GM21723 (cell line): ENCODE results near the gene IRF2.
A peak's percentile ranks its signal among the peaks of the same experiment; 100 is the strongest.

Experiments
- ATAC-seq: cut with Tn5 transposase; IDR thresholded peaks from one replicate; pipeline ENCODE4 v1.9.1; 2021; ENCODE audit warnings: mild to moderate bottlenecking, moderate library complexity; ENCODE audit not compliant: unreplicated experiment

IRF2 gene

DNA sequence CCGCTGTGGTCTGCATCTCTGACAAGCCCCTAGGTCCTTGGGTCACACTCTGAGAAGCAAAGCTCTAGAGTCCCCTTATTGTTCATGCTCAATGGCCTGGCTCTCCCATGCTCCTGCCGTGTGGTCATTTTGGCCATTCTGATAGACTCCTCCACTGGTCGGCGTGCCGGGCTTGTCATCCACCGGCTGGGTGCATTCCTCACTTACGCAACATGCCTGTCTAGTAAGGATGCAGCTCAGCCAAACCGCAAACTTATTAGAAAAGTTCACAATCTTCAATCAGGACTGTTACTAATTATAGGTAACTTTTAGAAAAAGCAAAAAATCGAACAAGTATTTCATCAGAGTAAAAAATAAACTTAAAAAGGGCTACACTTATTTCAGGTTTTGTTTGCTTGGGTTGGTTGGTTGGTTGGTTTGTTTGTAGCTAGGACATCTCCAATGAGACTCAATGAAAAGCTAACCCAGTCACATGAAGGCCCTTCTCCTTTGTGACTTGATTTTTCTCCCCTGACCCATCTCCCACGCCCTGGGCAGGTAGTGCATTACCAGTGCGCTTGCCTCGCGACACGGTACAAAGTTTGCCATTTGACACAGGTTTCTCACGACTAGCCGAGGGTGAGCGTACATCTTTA, 41.0 kb downstream of the IRF2 start:
- no peak for ATAC-seq

DNA sequence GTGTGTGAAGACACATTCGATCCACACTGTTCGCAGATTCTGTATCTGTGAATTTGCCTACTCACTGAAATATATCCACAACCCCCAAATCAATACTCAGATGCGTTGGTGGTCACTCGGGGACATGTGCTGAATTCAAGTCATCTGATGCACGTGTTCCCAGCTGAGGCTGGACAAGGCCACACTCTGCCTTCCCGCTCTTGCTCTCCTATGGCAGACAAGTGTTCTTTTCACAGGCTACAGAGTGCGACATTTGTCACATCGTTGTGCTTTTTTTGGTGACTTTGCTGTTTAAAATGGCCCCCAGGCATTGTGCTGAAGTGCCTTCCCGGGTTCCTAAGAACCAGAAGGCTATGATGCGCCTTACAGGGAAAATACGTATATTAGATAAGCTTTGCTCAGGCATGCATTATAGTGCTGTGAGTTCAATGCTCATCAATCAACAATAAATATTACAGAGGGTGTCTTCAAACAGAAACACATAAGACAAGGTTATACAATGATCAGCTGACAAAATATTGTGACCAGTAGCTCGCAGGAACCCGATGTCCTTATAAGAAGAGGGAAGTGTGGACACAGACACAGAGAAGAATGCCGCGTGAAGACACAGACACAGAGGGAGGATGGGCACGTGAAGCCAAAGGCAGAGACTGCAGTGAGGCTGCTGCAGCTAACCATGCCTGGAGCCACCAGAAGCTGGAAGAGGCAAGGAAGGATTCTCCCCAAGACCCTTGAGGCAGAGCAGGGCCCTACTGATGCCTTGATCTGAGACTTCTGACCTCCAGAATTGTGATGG, 42.0 kb downstream of the IRF2 start:
- no peak for ATAC-seq

DNA sequence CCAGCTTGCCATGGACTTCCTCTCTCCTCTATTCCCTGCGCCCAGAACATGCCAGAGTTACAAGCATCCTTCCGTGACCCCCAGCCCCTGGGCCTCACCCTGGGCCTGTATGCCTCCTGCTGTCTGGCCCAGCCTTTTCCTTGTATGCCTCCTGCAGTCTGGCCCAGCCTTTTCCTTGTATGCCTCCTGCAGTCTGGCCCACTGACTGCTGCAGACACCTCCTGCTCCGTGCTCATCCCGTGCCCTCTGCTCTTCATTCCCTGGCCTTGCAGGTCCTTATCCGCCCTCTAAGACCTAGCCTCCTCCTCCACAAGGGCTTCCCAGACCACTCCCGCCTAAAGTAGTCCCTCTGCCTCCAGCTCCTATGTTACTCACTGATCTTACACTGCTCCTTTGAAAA, 44.2 kb downstream of the IRF2 start:
- ATAC-seq = no peak

DNA sequence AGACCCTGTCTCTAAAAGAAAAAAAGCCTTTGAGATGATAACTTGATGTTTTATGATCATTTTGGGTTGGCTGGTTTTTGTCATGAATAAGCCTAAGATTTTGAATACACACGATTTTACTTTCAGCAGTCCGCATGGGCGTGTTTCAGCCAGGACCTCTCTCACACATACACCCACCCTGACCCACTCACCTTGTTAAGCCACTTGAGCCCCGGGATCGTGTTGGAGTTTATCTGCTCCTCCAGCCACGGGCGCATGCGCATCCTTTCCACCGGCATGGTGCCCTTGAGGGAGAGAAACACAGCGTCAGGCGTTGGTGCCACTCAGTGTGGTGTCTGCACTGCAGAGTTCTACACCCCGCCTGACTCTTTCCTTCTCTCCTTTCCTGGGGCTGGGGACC, 45.6 kb downstream of the IRF2 start:
- ATAC-seq = no peak

DNA sequence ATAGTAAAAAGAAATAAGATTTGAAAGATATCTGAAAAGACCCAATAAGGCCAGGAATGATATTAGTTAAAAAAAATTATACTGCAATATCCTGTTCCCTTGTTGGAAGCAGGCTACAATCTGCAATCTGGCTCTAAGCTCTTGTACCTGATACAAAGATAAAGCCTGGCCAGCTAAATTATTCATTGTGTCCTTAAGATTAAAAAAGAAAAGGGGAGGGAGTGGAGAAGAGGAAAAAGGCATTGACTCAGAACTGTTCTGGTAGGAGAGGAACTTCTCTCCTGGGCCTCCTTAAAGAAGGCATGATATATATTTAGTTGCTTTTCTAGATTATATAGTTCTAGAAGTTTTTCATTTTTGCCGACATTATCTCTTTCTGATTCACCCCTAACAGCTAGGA, 46.7 kb downstream of the IRF2 start:
- ATAC-seq = no peak

DNA sequence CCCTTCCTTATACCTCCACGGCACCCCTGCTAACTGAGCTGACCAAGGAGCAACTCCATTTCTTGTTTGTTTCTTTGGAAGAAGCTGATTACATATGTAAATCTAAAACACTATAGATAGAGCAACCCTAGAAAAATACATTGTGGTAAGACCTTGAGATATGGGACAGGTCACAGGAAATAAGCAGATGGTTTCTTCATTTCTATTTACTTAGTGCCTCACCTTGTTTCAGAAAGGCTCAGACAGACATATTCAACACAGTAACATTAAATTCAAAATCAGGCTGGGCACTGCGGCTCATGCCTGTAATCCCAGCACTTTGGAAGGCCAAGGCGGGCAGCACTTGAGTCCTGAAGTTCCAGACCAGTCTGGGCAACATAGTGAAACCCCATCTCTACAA, 47.3 kb downstream of the IRF2 start:
- no peak for ATAC-seq

DNA sequence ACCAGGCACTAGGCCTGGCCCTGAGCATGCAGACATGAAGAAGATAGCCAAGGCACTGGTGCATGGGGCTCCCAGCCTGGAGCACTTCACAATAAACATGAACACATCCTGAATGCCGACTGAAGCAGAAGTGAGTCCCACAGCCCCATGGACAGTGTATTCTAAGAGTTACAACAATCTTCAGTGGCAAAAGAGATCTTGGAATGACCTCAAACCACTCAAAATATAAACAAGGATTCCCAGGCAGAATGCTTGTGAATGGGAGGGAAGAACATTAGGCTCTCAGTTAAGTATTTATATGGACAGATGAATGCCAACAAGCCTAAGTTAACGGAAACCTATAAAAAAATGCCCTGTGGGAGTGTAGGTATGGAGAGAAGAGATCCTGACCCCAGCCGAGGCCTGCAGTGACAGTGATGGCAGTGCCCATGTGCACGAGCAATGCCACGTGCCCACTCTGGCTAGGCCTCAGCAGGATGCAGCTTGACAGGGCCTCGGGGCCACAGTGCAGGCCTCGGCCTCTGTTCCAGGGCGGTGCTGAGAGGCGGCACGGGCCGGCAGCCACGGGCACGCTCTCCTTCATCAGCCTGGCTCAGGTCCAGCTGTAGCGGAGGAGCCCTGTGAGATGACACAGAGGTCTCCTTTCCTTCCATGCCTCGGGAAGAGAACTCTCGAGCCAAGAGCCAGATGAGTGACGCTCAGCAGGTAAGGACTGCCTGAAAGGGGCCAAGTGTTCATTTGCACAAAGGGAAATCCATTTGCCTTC, 49.2 kb downstream of the IRF2 start:
- ATAC-seq = no peak

DNA sequence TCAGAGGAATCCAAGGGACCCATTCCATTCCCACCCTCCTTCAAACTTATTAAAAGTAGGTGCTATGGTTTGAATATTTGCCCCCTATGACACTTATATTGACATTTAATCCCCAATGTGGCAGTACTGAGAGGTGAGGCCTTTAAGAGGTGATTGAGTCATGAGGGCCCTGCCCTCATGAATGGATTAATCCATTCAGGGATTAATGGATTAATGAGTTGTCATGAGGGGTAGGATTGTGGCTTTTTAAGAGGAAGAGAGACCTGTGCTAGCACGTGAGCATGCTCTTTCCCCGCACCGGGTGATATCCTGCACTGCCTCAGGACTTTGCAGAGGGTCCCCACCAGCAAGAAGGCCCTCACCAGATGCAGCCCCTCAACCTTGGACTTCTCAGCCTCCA, 50.1 kb downstream of the IRF2 start:
- ATAC-seq = no peak

DNA sequence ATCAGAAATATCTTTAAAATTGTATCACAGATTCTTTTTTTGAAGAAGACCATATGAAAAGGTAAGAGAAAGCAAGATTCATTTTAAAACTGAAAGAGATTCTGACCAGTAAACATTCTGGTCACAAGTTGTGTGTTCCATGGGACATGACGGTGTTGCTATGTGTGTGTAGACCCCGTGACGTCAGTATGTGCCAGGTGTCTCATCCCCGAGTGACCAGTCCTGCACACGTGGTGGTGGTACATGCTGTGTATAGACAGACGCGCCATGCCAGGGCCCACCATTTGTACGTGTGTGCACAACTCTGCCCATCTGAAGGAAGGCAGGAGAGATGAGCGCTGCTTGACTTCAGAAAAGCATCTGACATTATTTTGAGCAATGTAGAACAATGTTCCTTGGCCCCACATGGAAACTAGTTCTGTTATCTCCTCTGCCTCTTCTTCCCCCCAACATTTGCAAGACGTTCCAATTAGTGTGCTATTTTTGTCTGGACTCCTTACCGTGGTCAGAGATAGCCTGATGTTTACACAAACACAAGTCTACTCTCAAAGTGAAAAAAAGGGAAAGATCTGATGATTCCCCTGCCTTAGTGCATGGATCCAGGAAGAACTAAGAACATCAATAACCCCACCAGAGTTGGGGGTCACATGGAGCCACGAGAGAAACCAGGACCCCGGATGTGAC, 51.2 kb downstream of the IRF2 start:
- ATAC-seq = no peak

DNA sequence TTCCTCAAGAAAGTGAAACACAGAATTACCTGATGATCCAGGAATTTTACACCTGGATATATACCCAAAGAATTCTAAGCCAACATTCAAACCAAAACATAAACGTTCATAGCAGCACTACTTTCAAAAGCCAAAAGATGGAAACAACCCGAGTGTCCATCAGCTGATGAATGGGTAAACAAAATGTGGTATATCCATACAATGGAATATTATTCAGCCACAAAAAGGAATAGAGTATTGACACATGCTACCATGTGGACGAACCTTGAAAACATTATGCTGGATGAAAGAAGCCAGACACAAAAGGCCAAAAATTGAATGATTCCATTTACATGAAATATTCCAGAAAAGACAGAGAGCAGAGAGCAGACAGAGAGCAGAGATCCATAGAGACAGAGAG, 52.0 kb downstream of the IRF2 start:
- no peak for ATAC-seq

DNA sequence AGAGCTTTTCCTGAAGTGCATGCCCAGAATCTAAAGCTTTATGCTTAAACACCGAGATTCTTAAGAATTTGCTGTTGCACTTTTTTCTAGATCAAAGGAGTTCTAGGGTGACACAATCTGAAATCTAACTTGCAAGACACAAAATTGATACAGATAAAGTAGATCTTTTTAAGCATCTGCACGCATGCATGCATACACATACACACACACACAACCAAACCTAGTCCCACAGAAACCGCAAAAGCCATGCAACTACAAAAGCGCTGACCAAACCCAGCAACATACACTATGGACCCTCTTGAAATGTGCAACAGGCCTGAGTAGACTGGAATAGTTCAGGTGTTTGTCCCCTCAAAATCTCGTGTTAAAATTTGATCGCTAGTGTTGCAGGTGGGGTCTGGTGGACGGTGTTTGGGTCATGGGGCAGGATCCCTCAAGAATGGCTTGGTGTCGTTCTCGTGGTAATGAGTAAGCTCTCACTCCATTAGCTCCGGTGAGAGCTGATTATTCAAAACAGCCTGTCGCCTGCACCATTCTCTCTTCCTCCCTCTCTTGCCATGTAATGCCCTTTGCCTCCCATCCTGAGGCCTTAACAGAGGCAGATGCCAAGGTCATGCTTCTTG, 52.7 kb downstream of the IRF2 start:
- ATAC-seq = no peak

DNA sequence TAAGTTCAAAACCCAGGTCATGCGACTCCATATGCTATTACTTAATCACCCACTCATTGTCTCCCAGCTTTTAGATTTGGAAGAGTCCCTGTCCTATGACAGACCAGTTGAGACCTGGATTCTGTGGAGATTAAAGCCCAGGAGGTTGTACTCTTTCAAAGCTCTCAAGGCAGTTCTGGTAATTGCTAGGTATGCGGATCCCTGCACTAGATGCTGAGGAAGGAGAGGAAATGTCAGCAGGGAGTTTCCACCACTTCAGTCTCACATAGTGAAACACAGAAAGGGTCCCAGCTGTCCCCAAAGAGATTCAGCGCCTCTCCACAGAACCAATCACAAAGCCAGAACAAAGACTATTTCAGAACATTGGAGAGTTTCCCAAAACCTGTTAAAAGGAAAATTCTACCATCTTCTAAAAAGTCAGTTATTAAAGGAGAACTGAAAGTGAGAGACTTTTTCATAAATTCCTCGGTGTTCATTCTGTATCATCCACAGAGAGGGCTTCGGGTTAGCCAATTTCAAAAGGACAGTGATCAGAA, 53.4 kb downstream of the IRF2 start:
- peak; percentile 54 for ATAC-seq

DNA sequence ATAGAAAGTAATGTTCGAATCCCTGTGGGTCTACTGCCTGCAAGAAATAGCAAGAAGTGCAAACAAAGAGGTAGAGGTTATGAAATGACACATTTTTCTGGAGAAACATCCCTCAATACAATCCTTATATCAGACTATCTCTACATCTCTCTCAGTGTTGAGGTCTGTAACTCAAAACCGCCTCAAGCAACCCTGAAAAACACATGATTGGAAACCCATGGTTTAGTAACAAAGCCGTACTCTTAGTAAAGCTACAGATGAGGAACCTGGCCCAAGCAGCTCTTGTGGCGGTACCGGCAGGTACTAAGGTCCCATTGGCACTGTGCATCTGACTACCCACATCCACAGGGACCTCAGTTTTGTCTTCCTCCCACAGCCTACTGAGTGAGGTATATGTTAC, 53.9 kb downstream of the IRF2 start:
- no peak for ATAC-seq

DNA sequence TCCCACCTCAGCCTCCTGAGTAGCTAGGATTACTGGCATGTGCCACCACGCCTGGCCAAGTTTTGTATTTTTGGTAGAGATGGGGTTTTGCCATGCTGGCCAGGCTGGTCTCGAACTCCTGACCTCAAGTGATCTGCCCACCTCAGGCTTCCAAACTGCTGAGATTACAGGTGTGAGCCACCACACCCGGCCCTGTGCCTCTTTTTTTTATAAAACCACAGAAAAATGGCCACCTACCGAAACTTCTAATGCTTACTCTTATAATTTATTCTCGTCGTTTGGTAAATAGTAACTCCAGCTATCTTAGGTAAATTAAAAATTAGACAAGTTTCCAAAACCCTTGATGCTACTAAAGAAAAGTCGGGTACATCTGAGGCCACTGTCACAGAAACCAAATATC, 54.4 kb downstream of the IRF2 start:
- no peak for ATAC-seq

DNA sequence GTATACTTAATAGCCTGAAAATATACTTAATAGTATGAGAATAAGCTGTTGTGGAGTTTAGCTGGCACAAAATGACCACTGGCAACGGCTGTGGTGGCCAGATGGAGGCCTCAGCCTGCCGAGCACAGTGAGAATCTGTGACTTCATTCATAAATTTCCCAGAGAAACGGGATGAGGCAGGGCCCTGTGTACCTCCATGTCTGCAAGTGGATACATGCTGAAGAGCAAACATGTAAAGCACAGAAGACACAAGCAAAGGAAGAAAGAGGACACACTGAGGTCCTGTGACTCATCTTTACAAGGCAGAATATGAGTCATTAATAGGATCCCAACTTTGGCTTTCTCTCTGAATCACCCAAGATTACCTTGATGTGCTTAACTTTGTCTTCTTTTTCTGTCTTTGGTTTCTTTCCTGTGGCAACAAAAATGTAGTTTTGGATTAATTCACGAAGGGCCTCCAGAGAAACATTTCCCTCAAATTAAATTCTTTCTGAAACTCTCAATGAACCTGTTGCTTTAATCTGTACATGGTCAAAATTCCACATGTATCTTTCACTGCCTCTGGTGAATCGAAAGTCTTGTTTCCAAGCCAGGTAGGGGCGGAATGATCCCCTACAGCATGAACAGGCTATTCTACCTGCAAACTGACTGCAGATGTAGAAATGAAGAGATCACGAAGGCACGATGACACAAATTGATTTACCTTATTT, 56.4 kb downstream of the IRF2 start:
- peak; percentile 60 for ATAC-seq

DNA sequence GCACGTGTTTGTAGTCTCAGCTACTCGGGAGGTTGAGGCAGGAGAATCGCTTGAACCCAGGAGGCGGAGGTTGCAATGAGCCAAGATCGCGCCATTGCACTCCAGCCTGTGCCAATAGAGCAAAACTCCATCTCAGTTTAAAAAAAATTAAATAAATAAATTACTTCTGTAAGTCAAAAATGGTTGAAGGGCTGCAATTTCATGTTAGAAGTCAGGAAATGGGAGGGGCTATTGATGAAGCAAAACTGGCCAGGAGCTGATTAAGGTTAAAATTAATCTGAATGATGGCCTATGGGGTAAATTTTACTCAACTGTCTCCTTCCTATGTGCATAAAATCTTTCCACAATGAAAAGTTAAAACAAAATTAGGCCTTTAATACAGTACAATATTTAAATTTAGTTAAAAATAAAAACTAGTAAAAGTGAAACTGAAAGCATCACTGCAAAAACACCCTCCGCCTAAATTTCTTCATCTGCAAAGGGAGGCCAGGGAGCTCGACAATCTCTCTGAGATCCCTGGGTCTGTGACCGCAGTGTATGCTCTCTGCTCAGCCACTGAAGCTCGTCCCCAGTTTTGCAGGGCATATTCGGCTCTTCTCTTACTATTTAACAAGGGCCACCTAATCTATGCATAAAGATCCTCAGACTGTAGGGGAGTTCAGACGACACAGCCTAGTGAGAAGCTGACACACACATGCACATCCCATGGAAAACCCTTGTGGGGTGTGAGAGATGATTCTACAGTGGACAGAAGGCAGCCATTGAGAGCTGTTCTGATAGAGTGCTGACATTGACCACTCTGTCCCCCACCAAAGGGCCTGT, 57.2 kb downstream of the IRF2 start:
- ATAC-seq = peak; percentile 58

DNA sequence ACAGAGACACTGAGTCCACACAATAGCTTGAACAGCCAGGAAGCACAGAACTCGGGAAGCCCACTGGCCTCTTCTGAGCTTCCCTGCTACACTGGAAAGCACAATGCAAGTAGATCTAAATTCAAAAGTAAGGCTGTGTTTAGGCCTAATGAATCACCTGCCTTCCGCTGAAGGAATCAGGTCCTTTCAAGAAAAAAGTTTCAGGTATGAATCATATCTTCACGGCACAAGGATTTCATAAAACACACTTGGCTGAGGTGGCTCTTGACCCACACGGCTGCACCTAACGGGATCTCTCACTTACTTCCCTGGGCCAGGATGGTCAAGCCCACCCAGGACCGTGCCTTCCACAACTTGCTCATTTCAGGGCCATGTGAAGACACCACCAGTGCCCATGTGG, 59.3 kb downstream of the IRF2 start:
- ATAC-seq = no peak

DNA sequence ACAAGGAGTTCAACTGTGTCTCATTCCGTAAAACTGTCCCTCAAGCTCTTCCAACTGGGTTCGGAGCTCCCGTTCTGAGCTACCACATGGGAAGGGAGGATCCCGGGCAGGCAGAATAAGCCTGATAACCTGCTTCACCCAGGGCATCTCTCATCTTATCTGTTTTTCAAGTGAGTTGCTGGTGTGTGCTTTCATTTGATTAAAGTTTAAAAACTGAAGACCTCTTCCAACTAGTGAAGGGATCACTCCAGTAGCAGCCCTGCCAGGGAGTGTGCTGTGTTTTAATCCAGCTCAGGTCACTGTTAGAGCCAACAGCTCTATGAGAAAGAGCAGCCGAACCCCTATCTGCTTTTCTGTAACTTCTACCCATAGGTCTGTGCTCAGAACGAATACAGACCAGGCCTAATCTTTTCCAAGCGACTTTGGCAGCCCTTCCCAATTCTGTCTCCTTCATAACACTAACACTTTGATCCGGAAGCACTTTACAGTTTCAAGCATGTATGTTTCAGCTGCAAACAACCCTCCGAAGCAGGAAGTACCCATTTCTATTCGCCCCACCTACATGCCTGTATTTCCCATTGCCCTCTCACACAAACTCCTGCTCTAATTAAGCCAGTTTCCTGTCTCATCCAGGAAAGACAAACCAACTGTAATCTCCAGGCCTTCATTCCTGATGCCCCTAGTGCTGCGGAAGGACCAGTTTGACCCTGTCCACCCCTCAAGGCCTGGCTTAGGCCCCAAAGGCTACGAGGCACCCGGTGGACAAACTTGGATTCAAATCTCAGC, 60.9 kb downstream of the IRF2 start:
- no peak for ATAC-seq
